NB4 (cell line): ENCODE measurements around the gene BOK.

Source experiments
- MAX ChIP-seq: IDR thresholded peaks from 2 replicates; pipeline ENCODE4 v1.6.1; 2011; ENCODE audit warnings: low read depth, low read length
- MYC ChIP-seq: IDR thresholded peaks from 2 replicates; pipeline ENCODE4 v1.6.1; 2011; ENCODE audit warnings: low read depth, low read length
- POLR2A ChIP-seq: IDR thresholded peaks from 2 replicates; pipeline ENCODE4 v1.6.1; 2011; ENCODE audit warnings: mild to moderate bottlenecking; ENCODE audit not compliant: insufficient read length; ENCODE audit errors: extremely low read depth
- TF ChIP-seq, protein P1 (sequence below): IDR thresholded peaks from one replicate; pipeline ENCODE4 v1.5.1; 2012; ENCODE audit warnings: low read depth, low read length

GRCh38 chr2:241618296-241618805 lies 59.8 kb downstream of the BOK start:
- TF ChIP-seq, protein P1, sequence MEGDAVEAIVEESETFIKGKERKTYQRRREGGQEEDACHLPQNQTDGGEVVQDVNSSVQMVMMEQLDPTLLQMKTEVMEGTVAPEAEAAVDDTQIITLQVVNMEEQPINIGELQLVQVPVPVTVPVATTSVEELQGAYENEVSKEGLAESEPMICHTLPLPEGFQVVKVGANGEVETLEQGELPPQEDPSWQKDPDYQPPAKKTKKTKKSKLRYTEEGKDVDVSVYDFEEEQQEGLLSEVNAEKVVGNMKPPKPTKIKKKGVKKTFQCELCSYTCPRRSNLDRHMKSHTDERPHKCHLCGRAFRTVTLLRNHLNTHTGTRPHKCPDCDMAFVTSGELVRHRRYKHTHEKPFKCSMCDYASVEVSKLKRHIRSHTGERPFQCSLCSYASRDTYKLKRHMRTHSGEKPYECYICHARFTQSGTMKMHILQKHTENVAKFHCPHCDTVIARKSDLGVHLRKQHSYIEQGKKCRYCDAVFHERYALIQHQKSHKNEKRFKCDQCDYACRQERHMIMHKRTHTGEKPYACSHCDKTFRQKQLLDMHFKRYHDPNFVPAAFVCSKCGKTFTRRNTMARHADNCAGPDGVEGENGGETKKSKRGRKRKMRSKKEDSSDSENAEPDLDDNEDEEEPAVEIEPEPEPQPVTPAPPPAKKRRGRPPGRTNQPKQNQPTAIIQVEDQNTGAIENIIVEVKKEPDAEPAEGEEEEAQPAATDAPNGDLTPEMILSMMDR: no peak
- no peak for TF ChIP-seq POLR2A
- no peak for TF ChIP-seq MAX
- TF ChIP-seq MYC: no peak
